Fibroblast of lung (primary cell): ENCODE measurements around the gene ABCB11.

Experiments used
- EZH2 ChIP-seq: IDR thresholded peaks from 2 replicates; pipeline ENCODE4 v1.5.1; 2012; ENCODE audit warnings: low read length, control low read depth, mild to moderate bottlenecking; ENCODE audit errors: missing control alignments
- TF ChIP-seq, protein P1 (sequence below), 2 donors: IDR thresholded peaks in 1 of 2; conservative IDR thresholded peaks in 1 of 2; 1 replicate in 1 of 2; 2 replicates in 1 of 2; pipeline ENCODE4 v1.5.1; 2011 to 2012; ENCODE audit warnings: low read length in 2 of 2, control low read depth in 1 of 2, inconsistent platforms in 1 of 2, low read depth in 1 of 2, mild to moderate bottlenecking in 1 of 2

DNA sequence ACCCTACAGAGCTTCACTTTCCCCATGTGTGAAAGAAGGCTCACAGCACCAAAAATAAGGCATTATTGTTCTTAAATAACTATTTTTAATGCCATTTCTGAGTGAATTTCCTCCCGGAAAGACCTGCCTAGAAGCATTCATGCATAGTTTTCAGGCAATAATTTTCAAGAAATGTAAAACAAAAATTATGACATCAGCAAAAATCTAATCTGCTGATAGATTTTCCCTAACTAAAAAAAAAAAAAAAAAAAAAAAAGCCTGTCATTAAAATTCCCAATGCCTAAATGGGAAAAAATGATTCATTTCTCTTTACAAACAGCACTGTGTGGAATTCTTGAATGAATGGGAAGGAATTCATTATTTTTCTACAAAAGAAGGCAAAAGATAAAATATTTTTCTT, 35.4 kb downstream of the ABCB11 start:
- TF ChIP-seq, protein P1, sequence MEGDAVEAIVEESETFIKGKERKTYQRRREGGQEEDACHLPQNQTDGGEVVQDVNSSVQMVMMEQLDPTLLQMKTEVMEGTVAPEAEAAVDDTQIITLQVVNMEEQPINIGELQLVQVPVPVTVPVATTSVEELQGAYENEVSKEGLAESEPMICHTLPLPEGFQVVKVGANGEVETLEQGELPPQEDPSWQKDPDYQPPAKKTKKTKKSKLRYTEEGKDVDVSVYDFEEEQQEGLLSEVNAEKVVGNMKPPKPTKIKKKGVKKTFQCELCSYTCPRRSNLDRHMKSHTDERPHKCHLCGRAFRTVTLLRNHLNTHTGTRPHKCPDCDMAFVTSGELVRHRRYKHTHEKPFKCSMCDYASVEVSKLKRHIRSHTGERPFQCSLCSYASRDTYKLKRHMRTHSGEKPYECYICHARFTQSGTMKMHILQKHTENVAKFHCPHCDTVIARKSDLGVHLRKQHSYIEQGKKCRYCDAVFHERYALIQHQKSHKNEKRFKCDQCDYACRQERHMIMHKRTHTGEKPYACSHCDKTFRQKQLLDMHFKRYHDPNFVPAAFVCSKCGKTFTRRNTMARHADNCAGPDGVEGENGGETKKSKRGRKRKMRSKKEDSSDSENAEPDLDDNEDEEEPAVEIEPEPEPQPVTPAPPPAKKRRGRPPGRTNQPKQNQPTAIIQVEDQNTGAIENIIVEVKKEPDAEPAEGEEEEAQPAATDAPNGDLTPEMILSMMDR (conservative IDR thresholded peaks at IDR 0.05 in 1 of 2, IDR thresholded peaks at IDR 0.05 in 1 of 2; ENCODE audit: low read depth in 1 of 2, low read length in 2 of 2), result no peak
- TF ChIP-seq EZH2, result no peak
